Measurements from ENCODE around the gene NFIB. TPM values are rescaled to one million over a fixed set of nuclear protein-coding genes. Genes with fewer than 3 reads are reported as not detected.

Gene NFIB
- total and polyA plus RNA-seq, 2 of the 8 experiments (the other 6 are each of a cell fraction or from before 2014, with no cell fraction given), result 2.6 to 13.1 TPM

- TF ChIP-seq, protein P1, sequence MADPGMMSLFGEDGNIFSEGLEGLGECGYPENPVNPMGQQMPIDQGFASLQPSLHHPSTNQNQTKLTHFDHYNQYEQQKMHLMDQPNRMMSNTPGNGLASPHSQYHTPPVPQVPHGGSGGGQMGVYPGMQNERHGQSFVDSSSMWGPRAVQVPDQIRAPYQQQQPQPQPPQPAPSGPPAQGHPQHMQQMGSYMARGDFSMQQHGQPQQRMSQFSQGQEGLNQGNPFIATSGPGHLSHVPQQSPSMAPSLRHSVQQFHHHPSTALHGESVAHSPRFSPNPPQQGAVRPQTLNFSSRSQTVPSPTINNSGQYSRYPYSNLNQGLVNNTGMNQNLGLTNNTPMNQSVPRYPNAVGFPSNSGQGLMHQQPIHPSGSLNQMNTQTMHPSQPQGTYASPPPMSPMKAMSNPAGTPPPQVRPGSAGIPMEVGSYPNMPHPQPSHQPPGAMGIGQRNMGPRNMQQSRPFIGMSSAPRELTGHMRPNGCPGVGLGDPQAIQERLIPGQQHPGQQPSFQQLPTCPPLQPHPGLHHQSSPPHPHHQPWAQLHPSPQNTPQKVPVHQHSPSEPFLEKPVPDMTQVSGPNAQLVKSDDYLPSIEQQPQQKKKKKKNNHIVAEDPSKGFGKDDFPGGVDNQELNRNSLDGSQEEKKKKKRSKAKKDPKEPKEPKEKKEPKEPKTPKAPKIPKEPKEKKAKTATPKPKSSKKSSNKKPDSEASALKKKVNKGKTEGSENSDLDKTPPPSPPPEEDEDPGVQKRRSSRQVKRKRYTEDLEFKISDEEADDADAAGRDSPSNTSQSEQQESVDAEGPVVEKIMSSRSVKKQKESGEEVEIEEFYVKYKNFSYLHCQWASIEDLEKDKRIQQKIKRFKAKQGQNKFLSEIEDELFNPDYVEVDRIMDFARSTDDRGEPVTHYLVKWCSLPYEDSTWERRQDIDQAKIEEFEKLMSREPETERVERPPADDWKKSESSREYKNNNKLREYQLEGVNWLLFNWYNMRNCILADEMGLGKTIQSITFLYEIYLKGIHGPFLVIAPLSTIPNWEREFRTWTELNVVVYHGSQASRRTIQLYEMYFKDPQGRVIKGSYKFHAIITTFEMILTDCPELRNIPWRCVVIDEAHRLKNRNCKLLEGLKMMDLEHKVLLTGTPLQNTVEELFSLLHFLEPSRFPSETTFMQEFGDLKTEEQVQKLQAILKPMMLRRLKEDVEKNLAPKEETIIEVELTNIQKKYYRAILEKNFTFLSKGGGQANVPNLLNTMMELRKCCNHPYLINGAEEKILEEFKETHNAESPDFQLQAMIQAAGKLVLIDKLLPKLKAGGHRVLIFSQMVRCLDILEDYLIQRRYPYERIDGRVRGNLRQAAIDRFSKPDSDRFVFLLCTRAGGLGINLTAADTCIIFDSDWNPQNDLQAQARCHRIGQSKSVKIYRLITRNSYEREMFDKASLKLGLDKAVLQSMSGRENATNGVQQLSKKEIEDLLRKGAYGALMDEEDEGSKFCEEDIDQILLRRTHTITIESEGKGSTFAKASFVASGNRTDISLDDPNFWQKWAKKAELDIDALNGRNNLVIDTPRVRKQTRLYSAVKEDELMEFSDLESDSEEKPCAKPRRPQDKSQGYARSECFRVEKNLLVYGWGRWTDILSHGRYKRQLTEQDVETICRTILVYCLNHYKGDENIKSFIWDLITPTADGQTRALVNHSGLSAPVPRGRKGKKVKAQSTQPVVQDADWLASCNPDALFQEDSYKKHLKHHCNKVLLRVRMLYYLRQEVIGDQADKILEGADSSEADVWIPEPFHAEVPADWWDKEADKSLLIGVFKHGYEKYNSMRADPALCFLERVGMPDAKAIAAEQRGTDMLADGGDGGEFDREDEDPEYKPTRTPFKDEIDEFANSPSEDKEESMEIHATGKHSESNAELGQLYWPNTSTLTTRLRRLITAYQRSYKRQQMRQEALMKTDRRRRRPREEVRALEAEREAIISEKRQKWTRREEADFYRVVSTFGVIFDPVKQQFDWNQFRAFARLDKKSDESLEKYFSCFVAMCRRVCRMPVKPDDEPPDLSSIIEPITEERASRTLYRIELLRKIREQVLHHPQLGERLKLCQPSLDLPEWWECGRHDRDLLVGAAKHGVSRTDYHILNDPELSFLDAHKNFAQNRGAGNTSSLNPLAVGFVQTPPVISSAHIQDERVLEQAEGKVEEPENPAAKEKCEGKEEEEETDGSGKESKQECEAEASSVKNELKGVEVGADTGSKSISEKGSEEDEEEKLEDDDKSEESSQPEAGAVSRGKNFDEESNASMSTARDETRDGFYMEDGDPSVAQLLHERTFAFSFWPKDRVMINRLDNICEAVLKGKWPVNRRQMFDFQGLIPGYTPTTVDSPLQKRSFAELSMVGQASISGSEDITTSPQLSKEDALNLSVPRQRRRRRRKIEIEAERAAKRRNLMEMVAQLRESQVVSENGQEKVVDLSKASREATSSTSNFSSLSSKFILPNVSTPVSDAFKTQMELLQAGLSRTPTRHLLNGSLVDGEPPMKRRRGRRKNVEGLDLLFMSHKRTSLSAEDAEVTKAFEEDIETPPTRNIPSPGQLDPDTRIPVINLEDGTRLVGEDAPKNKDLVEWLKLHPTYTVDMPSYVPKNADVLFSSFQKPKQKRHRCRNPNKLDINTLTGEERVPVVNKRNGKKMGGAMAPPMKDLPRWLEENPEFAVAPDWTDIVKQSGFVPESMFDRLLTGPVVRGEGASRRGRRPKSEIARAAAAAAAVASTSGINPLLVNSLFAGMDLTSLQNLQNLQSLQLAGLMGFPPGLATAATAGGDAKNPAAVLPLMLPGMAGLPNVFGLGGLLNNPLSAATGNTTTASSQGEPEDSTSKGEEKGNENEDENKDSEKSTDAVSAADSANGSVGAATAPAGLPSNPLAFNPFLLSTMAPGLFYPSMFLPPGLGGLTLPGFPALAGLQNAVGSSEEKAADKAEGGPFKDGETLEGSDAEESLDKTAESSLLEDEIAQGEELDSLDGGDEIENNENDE (IDR thresholded peaks at IDR 0.05; ENCODE audit: insufficient replicate concordance, low read length), result no peak
- TF ChIP-seq BACH1 (IDR thresholded peaks at IDR 0.05; ENCODE audit: low read length) (no peak), BCL11A (IDR thresholded peaks at IDR 0.05; ENCODE audit: low read depth in 2 of 2, low read length in 2 of 2) (no peak), NRF1 (IDR thresholded peaks at IDR 0.05; ENCODE audit: low read depth, low read length) (no peak), RAD21 (IDR thresholded peaks at IDR 0.05 in 1 of 2, conservative IDR thresholded peaks at IDR 0.05 in 1 of 2; ENCODE audit: low read depth in 2 of 2, low read length in 2 of 2) (no peak), SIX5 (IDR thresholded peaks at IDR 0.05; ENCODE audit: low read depth, low read length) (no peak), SUZ12 (IDR thresholded peaks at IDR 0.05; ENCODE audit: low read length) (no peak), CHD2 (IDR thresholded peaks at IDR 0.05; ENCODE audit: low read length) (no peak), TAF1 (IDR thresholded peaks at IDR 0.05; ENCODE audit: low read depth, low read length) (no peak), PHF8 (conservative IDR thresholded peaks at IDR 0.05; ENCODE audit: low read depth, low read length) (no peak), KDM1A (IDR thresholded peaks at IDR 0.05; ENCODE audit: borderline replicate concordance, low read length) (no peak), TEAD4 (IDR thresholded peaks at IDR 0.05; ENCODE audit: low read depth, low read length) (no peak)
These were observed 247.1 kb downstream of the NFIB start (continued) for GRCh38 chr9:14066831-14067230.
